SK-N-SH (cell line): ENCODE data around the gene IGF2R. TPM values are rescaled to one million over a fixed set of nuclear protein-coding genes. Genes with fewer than 3 reads are reported as not detected.
A peak's percentile ranks its signal among the peaks of the same experiment; 100 is the strongest.
"Not testable (repeated sequence)": the region's sequence is repeated elsewhere in the genome, so short reads cannot be mapped to it uniquely, and the experiment has no call there.

Source experiments
- CTCF ChIA-PET: fragments of 300-600, 350-600 bp; formaldehyde crosslinking; extraction: SDS; loops from one replicate; lab custom pipeline; 2021; lab: Yijun Ruan, JAX
- POLR2A ChIA-PET: fragments of 350-600 bp; sonication (Branson Sonifier 250); formaldehyde crosslinking; extraction: SDS; loops from one replicate; lab custom pipeline; 2020; ENCODE audit warnings: antibody characterized with exemption, inconsistent platforms; lab: Yijun Ruan, JAX
- DNase-seq: peaks from one replicate; pipeline ENCODE4 v3.0.0; 2012
- H2AFZ ChIP-seq: fragments of 200-600 bp; sonication (generic); 2 replicates; pipeline ENCODE4 v1.8.1; 2016; ENCODE audit warnings: antibody characterized with exemption, mild to moderate bottlenecking, low read depth
- H3F3A ChIP-seq: fragments of 200-600 bp; sonication (generic); replicated peaks from 2 replicates; pipeline ENCODE3; 2016; ENCODE audit warnings: antibody characterized with exemption, mild to moderate bottlenecking; ENCODE audit not compliant: insufficient read depth
- H3K27ac ChIP-seq, 2 experiments: fragments of 200-500 bp in 1 of 2; fragments of 200-600 bp in 1 of 2; sonication (Bioruptor generic) in 1 of 2; sonication (generic), shearing (Covaris generic) in 1 of 2; 2 replicates each; pipeline versions ENCODE4 v1.5.1 to v1.6.1; 2014 to 2016; ENCODE audit warnings: low read depth in 2 of 2, inconsistent platforms in 1 of 2, low read length in 1 of 2, mild to moderate bottlenecking in 1 of 2, mixed read lengths in 1 of 2
- H3K27me3 ChIP-seq: fragments of 200-600 bp; sonication (generic), shearing (Covaris generic); 2 replicates; pipeline ENCODE4 v1.6.1; 2016; ENCODE audit warnings: mixed run types; ENCODE audit not compliant: insufficient read depth
- H3K36me3 ChIP-seq, 2 experiments: fragments of 200-500 bp in 1 of 2; fragments of 200-600 bp in 1 of 2; sonication (Bioruptor generic) in 1 of 2; sonication (generic) in 1 of 2; replicated peaks in 1 of 2; 2 replicates each; pipeline versions ENCODE3 to v1.5.1; 2014 to 2016; ENCODE audit warnings: low read length in 1 of 2, mild to moderate bottlenecking in 1 of 2; ENCODE audit not compliant: insufficient read depth in 2 of 2, control insufficient read depth in 1 of 2
- H3K4me1 ChIP-seq, 2 experiments: fragments of 200-500 bp in 1 of 2; fragments of 200-600 bp in 1 of 2; sonication (Bioruptor generic) in 1 of 2; sonication (generic), shearing (Covaris generic) in 1 of 2; 2 replicates each; pipeline versions ENCODE4 v1.5.1 to v1.6.1; 2014 to 2016; ENCODE audit warnings: low read depth in 1 of 2, low read length in 1 of 2, mixed run types in 1 of 2; ENCODE audit not compliant: insufficient read depth in 2 of 2, control insufficient read depth in 1 of 2
- H3K4me2 ChIP-seq: fragments of 200-600 bp; sonication (generic), shearing (Covaris generic); 2 replicates; pipeline ENCODE4 v1.6.1; 2017; ENCODE audit warnings: mixed run types
- H3K4me3 ChIP-seq, 2 experiments: fragments of 200-500 bp in 1 of 2; fragments of 200-600 bp in 1 of 2; sonication (Bioruptor generic) in 1 of 2; sonication (generic), shearing (Covaris generic) in 1 of 2; 2 replicates each; pipeline versions ENCODE4 v1.5.1 to v1.8.1; 2014 to 2016; ENCODE audit warnings: low read depth in 2 of 2, inconsistent platforms in 1 of 2, low read length in 1 of 2, mild to moderate bottlenecking in 1 of 2, mixed read lengths in 1 of 2, moderate library complexity in 1 of 2
- H3K79me2 ChIP-seq: fragments of 200-600 bp; sonication (generic); 2 replicates; pipeline ENCODE4 v1.8.1; 2017; ENCODE audit warnings: mild to moderate bottlenecking; ENCODE audit not compliant: insufficient read depth
- H3K9ac ChIP-seq: fragments of 200-600 bp; sonication (generic); 2 replicates; pipeline ENCODE4 v1.6.1; 2017; ENCODE audit warnings: mixed run types
- H3K9me2 ChIP-seq: fragments of 200-600 bp; sonication (generic); 2 replicates; pipeline ENCODE4 v1.6.1; 2017; ENCODE audit warnings: mixed run types
- H3K9me3 ChIP-seq: fragments of 200-600 bp; sonication (generic); 2 replicates; pipeline ENCODE4 v1.6.1; 2017; ENCODE audit warnings: mixed run types, mild to moderate bottlenecking, moderate library complexity
- H4K20me1 ChIP-seq: fragments of 200-600 bp; sonication (generic); 2 replicates; pipeline ENCODE4 v1.6.1; 2017; ENCODE audit warnings: mild to moderate bottlenecking, mixed run types; ENCODE audit not compliant: insufficient read depth
- ELF1 ChIP-seq: IDR thresholded peaks from 2 replicates; pipeline ENCODE4 v1.4.0; 2012
- FOSL2 ChIP-seq: IDR thresholded peaks from 2 replicates; pipeline ENCODE4 v1.4.0; 2012; ENCODE audit warnings: low read depth, mild to moderate bottlenecking, moderate library complexity, borderline replicate concordance
- GABPA ChIP-seq: IDR thresholded peaks from 2 replicates; pipeline ENCODE4 v1.4.0; 2012; ENCODE audit warnings: low read depth, mild to moderate bottlenecking
- JUND ChIP-seq: IDR thresholded peaks from 2 replicates; pipeline ENCODE4 v1.4.0; 2012
- NFIC ChIP-seq: IDR thresholded peaks from 2 replicates; pipeline ENCODE4 v1.4.0; 2012; ENCODE audit warnings: borderline replicate concordance
- PBX3 ChIP-seq: IDR thresholded peaks from 2 replicates; pipeline ENCODE4; 2012
- POLR2AphosphoS5 ChIP-seq: IDR thresholded peaks from 2 replicates; pipeline ENCODE4 v1.6.1; 2012; ENCODE audit warnings: low read depth, low read length
- RCOR1 ChIP-seq: fragments of 150-350 bp; IDR thresholded peaks from 2 replicates; pipeline ENCODE4 v1.6.1; 2017; ENCODE audit warnings: antibody characterized with exemption, low read length
- TAF1 ChIP-seq: IDR thresholded peaks from 2 replicates; pipeline ENCODE4 v1.6.1; 2012; ENCODE audit warnings: low read depth, mild to moderate bottlenecking, low read length, moderate library complexity, borderline replicate concordance
- TCF12 ChIP-seq: IDR thresholded peaks from 2 replicates; pipeline ENCODE4 v1.4.0; 2012
- ZBTB33 ChIP-seq: IDR thresholded peaks from 2 replicates; pipeline ENCODE4 v1.4.0; 2012; ENCODE audit warnings: low read depth, borderline replicate concordance
- WGBS: methylation state at CpG from one replicate; pipeline ENCODE4 v1.1.6; 2017; ENCODE audit warnings: low lambda C conversion rate; 5-methylcytosine and 5-hydroxymethylcytosine counted together
- polyA plus RNA-seq, 3 experiments: library from polyadenylated mRNA; depleted of rRNA; stranded (reverse); fragments of >200 nt; gene quantifications; 2 replicates each; pipeline ENCODE4 v1.2.3, GENCODE V29; 2012

The IGF2R gene
- polyA plus RNA-seq, 1 of the 3 experiments (the other 2 are of a cell fraction), result 45.0 TPM

- H3K9me3 ChIP-seq, result no peaks in the 10 kb centered on the region
- H3K4me2 ChIP-seq, result no peak overlapping the region
- no peak overlapping the region for H2AFZ ChIP-seq
- 96% methylated on average over 5 of the region's 6 CpGs for WGBS
- no peaks in the 10 kb centered on the region; a peak in 1 of 4 replicates for H3K4me1 ChIP-seq
- H4K20me1 ChIP-seq, result peaks cover 54% of the 10 kb centered on the region
- H3K9me2 ChIP-seq, result no peaks in the 10 kb centered on the region
- no peak overlapping the region for H3K27ac ChIP-seq
- POLR2A ChIA-PET, result no interaction called here
- no peak for DNase-seq
- TF ChIP-seq ZBTB33, result no peak
- TF ChIP-seq RCOR1, result no peak
- TF ChIP-seq ELF1, result no peak
- TF ChIP-seq TAF1, result no peak
- TF ChIP-seq, all 33 proteins: peak for 0
- Histone ChIP-seq H3K9ac (no peak overlapping the region), H3K36me3 (peaks cover 3 to 5% of the 10 kb centered on the region in 2 experiments), H3F3A (peaks cover 4% of the 10 kb centered on the region), H3K4me3 (no peak overlapping the region), H3K27me3 (no peaks in the 10 kb centered on the region), H3K79me2 (peaks cover 81% of the 10 kb centered on the region)
- CTCF ChIA-PET, result interaction anchor here (0.7 kb wide), 1 partner anchor 136 kb away, joined by 3 read pairs; no protein-coding TSS in a partner anchor
Observed at GRCh38 chr6:159999240-159999671, 30.4 kb downstream of the IGF2R start.

GRCh38 chr6:160000280-160000704, 31.4 kb downstream of the IGF2R start:
- Histone ChIP-seq H3K4me1 (no peaks in the 10 kb centered on the region; a peak in 1 of 4 replicates), H2AFZ (no peak overlapping the region), H3K27me3 (no peaks in the 10 kb centered on the region), H4K20me1 (peaks cover 64% of the 10 kb centered on the region), H3K9me3 (no peaks in the 10 kb centered on the region), H3K9me2 (no peaks in the 10 kb centered on the region), H3K36me3 (peaks cover 3 to 5% of the 10 kb centered on the region in 2 experiments), H3K4me2 (no peak overlapping the region), H3K27ac (no peak overlapping the region), H3K4me3 (no peak overlapping the region), H3K79me2 (peaks cover 81% of the 10 kb centered on the region), H3K9ac (no peak overlapping the region), H3F3A (peaks cover 4% of the 10 kb centered on the region)
- no peak for DNase-seq
- ChIA-PET POLR2A (no interaction called here), CTCF (interaction anchor here (1.2 kb wide), 1 partner anchor 10 kb away, joined by 3 read pairs; no protein-coding TSS in a partner anchor)
- TF ChIP-seq TCF12 (0 out of 2 replicates have a peak, but pooled peaks have one; percentile 24), GABPA (no peak), FOSL2 (peak; percentile 52; the same call in 1 of the 2 replicates), PBX3 (peak; percentile 73), JUND (0 out of 2 replicates have a peak, but pooled peaks have one; percentile 31), POLR2AphosphoS5 (no peak), NFIC (peak; percentile 84)
- WGBS, result 84% methylated on average over 7 of the region's 8 CpGs

GRCh38 chr6:160000893-160001427, 32.1 kb downstream of the IGF2R start:
- H3K79me2 ChIP-seq, result peaks cover 75% of the 10 kb centered on the region
- H2AFZ ChIP-seq, H3K4me2 ChIP-seq, POLR2A ChIA-PET, H3K9me2 ChIP-seq, H3K27me3 ChIP-seq, H3K27ac ChIP-seq, H3F3A ChIP-seq, H3K4me1 ChIP-seq, H3K9ac ChIP-seq, DNase-seq, H3K9me3 ChIP-seq, H3K4me3 ChIP-seq, H3K36me3 ChIP-seq: not testable (repeated sequence)
- WGBS, result 94% methylated on average over 9 of the region's 9 CpGs
- H4K20me1 ChIP-seq, result peaks cover 66% of the 10 kb centered on the region
- CTCF ChIA-PET, result interaction anchor here (1.2 kb wide), 1 partner anchor 10 kb away, joined by 3 read pairs; no protein-coding TSS in a partner anchor
